Measurements from ENCODE around the gene PALM. TPM values are rescaled to one million over a fixed set of nuclear protein-coding genes. Genes with fewer than 3 reads are reported as not detected.

The PALM gene
- total RNA-seq, 1 donor from 2014 or later = 87.1 TPM

- H3K27ac Mint-ChIP-seq = no peak overlapping the region
- DNase-seq (ENCODE audit: low spot score in 2 of 2, unreplicated experiment in 2 of 2) = no peak
- H3K9me3 Mint-ChIP-seq = no peaks in the 10 kb centered on the region
- peaks cover 6% of the 10 kb centered on the region for H3K4me1 Mint-ChIP-seq
- TF ChIP-seq, protein P1, sequence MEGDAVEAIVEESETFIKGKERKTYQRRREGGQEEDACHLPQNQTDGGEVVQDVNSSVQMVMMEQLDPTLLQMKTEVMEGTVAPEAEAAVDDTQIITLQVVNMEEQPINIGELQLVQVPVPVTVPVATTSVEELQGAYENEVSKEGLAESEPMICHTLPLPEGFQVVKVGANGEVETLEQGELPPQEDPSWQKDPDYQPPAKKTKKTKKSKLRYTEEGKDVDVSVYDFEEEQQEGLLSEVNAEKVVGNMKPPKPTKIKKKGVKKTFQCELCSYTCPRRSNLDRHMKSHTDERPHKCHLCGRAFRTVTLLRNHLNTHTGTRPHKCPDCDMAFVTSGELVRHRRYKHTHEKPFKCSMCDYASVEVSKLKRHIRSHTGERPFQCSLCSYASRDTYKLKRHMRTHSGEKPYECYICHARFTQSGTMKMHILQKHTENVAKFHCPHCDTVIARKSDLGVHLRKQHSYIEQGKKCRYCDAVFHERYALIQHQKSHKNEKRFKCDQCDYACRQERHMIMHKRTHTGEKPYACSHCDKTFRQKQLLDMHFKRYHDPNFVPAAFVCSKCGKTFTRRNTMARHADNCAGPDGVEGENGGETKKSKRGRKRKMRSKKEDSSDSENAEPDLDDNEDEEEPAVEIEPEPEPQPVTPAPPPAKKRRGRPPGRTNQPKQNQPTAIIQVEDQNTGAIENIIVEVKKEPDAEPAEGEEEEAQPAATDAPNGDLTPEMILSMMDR (IDR thresholded peaks at IDR 0.05; ENCODE audit: unreplicated experiment) = no peak
- H3K4me3 Mint-ChIP-seq = no peak overlapping the region
- H3K36me3 Mint-ChIP-seq = no peaks in the 10 kb centered on the region
- H3K27me3 Mint-ChIP-seq (ENCODE audit: low read depth) = no peaks in the 10 kb centered on the region
Observed at GRCh38 chr19:772063-772462, 63.3 kb downstream of the PALM start.

- Mint-ChIP-seq H3K9me3 (no peaks in the 10 kb centered on the region), H3K27ac (no peak overlapping the region), H3K27me3 (ENCODE audit: low read depth) (no peaks in the 10 kb centered on the region), H3K4me1 (peaks cover 6% of the 10 kb centered on the region), H3K36me3 (no peaks in the 10 kb centered on the region), H3K4me3 (no peak overlapping the region)
- TF ChIP-seq, protein P1 (IDR thresholded peaks at IDR 0.05; ENCODE audit: unreplicated experiment) = no peak
- DNase-seq (ENCODE audit: low spot score in 2 of 2, unreplicated experiment in 2 of 2) = no peak
Observed at GRCh38 chr19:772730-773436, 64.1 kb downstream of the PALM start.

DNA sequence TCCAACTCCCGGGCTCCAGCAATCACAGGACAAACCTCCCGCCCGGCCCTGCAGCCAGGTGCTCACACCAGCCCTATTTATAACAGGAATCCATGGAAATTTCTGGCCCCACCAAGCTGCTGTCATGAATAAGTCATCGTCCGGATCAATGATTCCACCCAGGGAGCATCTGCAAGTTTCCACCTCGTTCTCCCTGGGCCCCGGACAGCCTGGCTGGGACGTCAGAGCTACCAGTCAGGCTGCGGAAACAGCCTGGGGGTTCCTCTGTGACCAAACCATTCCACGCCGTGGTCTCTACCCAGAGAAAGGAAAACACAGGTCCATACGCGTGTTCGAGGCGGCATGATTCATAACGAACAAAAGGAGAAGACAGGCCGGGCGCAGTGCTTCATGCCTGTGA lies 67.8 kb downstream of the PALM start:
- no peak overlapping the region for H3K27ac Mint-ChIP-seq
- DNase-seq (ENCODE audit: low spot score in 2 of 2, unreplicated experiment in 2 of 2) = no peak
- H3K27me3 Mint-ChIP-seq (ENCODE audit: low read depth) = no peaks in the 10 kb centered on the region
- TF ChIP-seq, protein P1 (IDR thresholded peaks at IDR 0.05; ENCODE audit: unreplicated experiment) = no peak
- peaks cover 4% of the 10 kb centered on the region for H3K4me1 Mint-ChIP-seq
- H3K4me3 Mint-ChIP-seq = no peak overlapping the region
- no peaks in the 10 kb centered on the region for H3K36me3 Mint-ChIP-seq
- H3K9me3 Mint-ChIP-seq = no peaks in the 10 kb centered on the region

DNA sequence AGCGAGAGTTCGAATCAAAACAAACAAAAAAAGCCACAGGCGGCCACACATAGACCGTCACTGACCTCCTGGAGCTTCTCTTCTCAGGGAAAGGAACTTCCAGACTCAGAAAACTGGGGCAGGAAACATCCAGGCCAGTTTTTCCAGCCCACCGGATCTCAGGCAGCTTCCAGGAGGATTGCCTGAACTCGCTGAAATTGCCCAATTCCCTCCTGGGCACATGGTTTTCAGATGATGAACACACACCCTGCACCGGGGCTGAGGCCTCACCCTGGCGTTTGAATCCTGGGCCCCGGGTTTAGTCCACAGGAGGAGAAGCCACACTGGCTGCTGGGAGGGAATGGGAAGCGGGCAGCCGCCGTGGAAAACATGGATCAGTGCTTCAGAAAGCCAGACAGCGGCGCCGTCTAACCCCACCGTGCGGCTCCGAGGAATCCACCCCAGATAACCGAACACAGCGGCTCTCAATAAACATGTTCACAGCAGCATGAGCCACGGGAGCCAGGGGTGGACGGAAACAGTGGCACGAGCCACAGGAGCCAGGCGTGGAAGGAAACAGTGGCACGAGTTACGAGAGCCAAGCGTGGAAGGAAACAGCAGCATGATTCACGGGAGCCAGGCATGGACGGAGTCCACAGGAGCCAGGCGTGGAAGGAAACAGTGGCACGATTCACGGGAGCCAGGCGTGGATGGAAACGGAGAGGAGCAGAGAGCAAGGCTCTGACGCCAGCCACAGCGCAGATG lies 70.3 kb downstream of the PALM start:
- H3K36me3 Mint-ChIP-seq = no peaks in the 10 kb centered on the region
- H3K4me1 Mint-ChIP-seq = peaks cover 19% of the 10 kb centered on the region
- no peaks in the 10 kb centered on the region for H3K9me3 Mint-ChIP-seq
- TF ChIP-seq, protein P1 (IDR thresholded peaks at IDR 0.05; ENCODE audit: unreplicated experiment) = no peak
- no peaks in the 10 kb centered on the region for H3K27me3 Mint-ChIP-seq (ENCODE audit: low read depth)
- no peak for DNase-seq (ENCODE audit: low spot score in 2 of 2, unreplicated experiment in 2 of 2)
- no peak overlapping the region for H3K4me3 Mint-ChIP-seq
- peak overlapping the region; percentile 71 for H3K27ac Mint-ChIP-seq

DNA sequence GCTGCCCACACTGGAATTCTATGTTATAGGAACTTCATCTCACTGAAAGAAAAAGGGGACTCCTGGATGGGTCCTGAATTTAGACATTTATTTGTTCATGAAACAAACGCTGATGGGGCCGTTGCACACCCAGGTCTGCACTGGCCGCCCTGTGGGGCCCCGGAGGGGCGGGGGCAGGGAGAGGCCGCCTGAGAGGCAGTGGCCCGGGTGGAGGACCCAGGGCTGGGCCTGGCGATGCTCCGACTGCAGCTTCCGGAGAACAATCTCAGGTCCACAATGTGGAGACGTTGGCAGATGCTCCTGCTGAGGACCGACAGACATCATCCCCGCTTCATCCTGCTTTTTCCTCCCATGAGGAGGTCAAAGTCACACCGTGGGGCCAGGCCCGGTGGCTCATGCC lies 72.2 kb downstream of the PALM start:
- TF ChIP-seq, protein P1 (IDR thresholded peaks at IDR 0.05; ENCODE audit: unreplicated experiment) = no peak
- Mint-ChIP-seq H3K4me3 (no peak overlapping the region), H3K36me3 (no peaks in the 10 kb centered on the region), H3K4me1 (peaks cover 22% of the 10 kb centered on the region), H3K9me3 (no peaks in the 10 kb centered on the region), H3K27me3 (ENCODE audit: low read depth) (no peaks in the 10 kb centered on the region), H3K27ac (no peak overlapping the region)
- DNase-seq (ENCODE audit: low spot score in 2 of 2, unreplicated experiment in 2 of 2) = no peak

Measured in mesothelial cell of epicardium (in vitro differentiated cells).